ENCODE data around the gene KCNN1.
A peak's percentile ranks its signal among the peaks of the same experiment; 100 is the strongest.

The KCNN1 gene

GRCh38 chr19:18000480-18000914 is 33.6 kb downstream of the KCNN1 start:
- Histone ChIP-seq H3K4me3 (ENCODE audit: low read length, poor library complexity, severe bottlenecking) (peak overlapping the region; percentile 94), H4K20me1 (ENCODE audit: insufficient read depth, low read length, poor library complexity, severe bottlenecking) (peaks cover 11% of the 10 kb centered on the region), H3K4me1 (ENCODE audit: insufficient read depth, low read length, poor library complexity, severe bottlenecking) (peaks cover 14% of the 10 kb centered on the region), H3K9me3 (ENCODE audit: insufficient read depth, low read depth, low read length) (no peaks in the 10 kb centered on the region), H3K9ac (ENCODE audit: low read depth, low read length, poor library complexity, severe bottlenecking) (peak overlapping the region; percentile 81), H2AFZ (ENCODE audit: low read length) (peak overlapping the region; percentile 92), H3K79me2 (ENCODE audit: insufficient read depth, low read length) (peaks cover 15% of the 10 kb centered on the region), H3K27me3 (ENCODE audit: insufficient read depth, low read length, poor library complexity, severe bottlenecking) (no peaks in the 10 kb centered on the region), H3K9me2 (replicated peaks; ENCODE audit: low read depth, low read length) (no peaks in the 10 kb centered on the region), H3K4me2 (ENCODE audit: low read depth, low read length, poor library complexity, severe bottlenecking) (peak overlapping the region; percentile 63), H3K36me3 (ENCODE audit: insufficient read depth, low read length) (no peaks in the 10 kb centered on the region), H3F3A (ENCODE audit: low read depth) (no peaks in the 10 kb centered on the region)
- TF ChIP-seq EZH2phosphoT487 (IDR thresholded peaks at IDR 0.05; ENCODE audit: borderline replicate concordance) = no peak
- no peak for TF ChIP-seq CTCF (conservative IDR thresholded peaks at IDR 0.05; ENCODE audit: low read length)

- H3K9ac ChIP-seq (ENCODE audit: low read depth, low read length, poor library complexity, severe bottlenecking) = peak overlapping the region; percentile 81
- peak overlapping the region; percentile 92 for H2AFZ ChIP-seq (ENCODE audit: low read length)
- peaks cover 11% of the 10 kb centered on the region for H4K20me1 ChIP-seq (ENCODE audit: insufficient read depth, low read length, poor library complexity, severe bottlenecking)
- peaks cover 14% of the 10 kb centered on the region for H3K4me1 ChIP-seq (ENCODE audit: insufficient read depth, low read length, poor library complexity, severe bottlenecking)
- H3K4me2 ChIP-seq (ENCODE audit: low read depth, low read length, poor library complexity, severe bottlenecking) = peak overlapping the region; percentile 98
- peak overlapping the region; percentile 94 for H3K4me3 ChIP-seq (ENCODE audit: low read length, poor library complexity, severe bottlenecking)
- peaks cover 15% of the 10 kb centered on the region for H3K79me2 ChIP-seq (ENCODE audit: insufficient read depth, low read length)
- no peaks in the 10 kb centered on the region for H3F3A ChIP-seq (ENCODE audit: low read depth)
- no peaks in the 10 kb centered on the region for H3K9me2 ChIP-seq (replicated peaks; ENCODE audit: low read depth, low read length)
- TF ChIP-seq EZH2phosphoT487 (IDR thresholded peaks at IDR 0.05; ENCODE audit: borderline replicate concordance) = no peak
- no peak for TF ChIP-seq CTCF (conservative IDR thresholded peaks at IDR 0.05; ENCODE audit: low read length)
- no peaks in the 10 kb centered on the region for H3K27me3 ChIP-seq (ENCODE audit: insufficient read depth, low read length, poor library complexity, severe bottlenecking)
- H3K36me3 ChIP-seq (ENCODE audit: insufficient read depth, low read length) = no peaks in the 10 kb centered on the region
- H3K9me3 ChIP-seq (ENCODE audit: insufficient read depth, low read depth, low read length) = no peaks in the 10 kb centered on the region
These were observed 34.2 kb downstream of the KCNN1 start for GRCh38 chr19:18000915-18001776.

- peaks cover 15% of the 10 kb centered on the region for H3K79me2 ChIP-seq (ENCODE audit: insufficient read depth, low read length)
- peak overlapping the region; percentile 81 for H3K9ac ChIP-seq (ENCODE audit: low read depth, low read length, poor library complexity, severe bottlenecking)
- peak overlapping the region; percentile 94 for H3K4me3 ChIP-seq (ENCODE audit: low read length, poor library complexity, severe bottlenecking)
- TF ChIP-seq CTCF (conservative IDR thresholded peaks at IDR 0.05; ENCODE audit: low read length) = no peak
- TF ChIP-seq EZH2phosphoT487 (IDR thresholded peaks at IDR 0.05; ENCODE audit: borderline replicate concordance) = no peak
- H3K27me3 ChIP-seq (ENCODE audit: insufficient read depth, low read length, poor library complexity, severe bottlenecking) = no peaks in the 10 kb centered on the region
- no peaks in the 10 kb centered on the region for H3F3A ChIP-seq (ENCODE audit: low read depth)
- H4K20me1 ChIP-seq (ENCODE audit: insufficient read depth, low read length, poor library complexity, severe bottlenecking) = peaks cover 11% of the 10 kb centered on the region
- H2AFZ ChIP-seq (ENCODE audit: low read length) = 0 out of 2 replicates have a peak overlapping the region, but pooled peaks have one; percentile 92
- H3K9me3 ChIP-seq (ENCODE audit: insufficient read depth, low read depth, low read length) = no peaks in the 10 kb centered on the region
- peaks cover 14% of the 10 kb centered on the region for H3K4me1 ChIP-seq (ENCODE audit: insufficient read depth, low read length, poor library complexity, severe bottlenecking)
- peak overlapping the region; percentile 98 for H3K4me2 ChIP-seq (ENCODE audit: low read depth, low read length, poor library complexity, severe bottlenecking)
- no peaks in the 10 kb centered on the region for H3K9me2 ChIP-seq (replicated peaks; ENCODE audit: low read depth, low read length)
- no peaks in the 10 kb centered on the region for H3K36me3 ChIP-seq (ENCODE audit: insufficient read depth, low read length)
These were observed 35.0 kb downstream of the KCNN1 start for GRCh38 chr19:18001777-18002345.

All from Loucy (cell line).